GM19193 (cell line): ENCODE data around the gene TACC2.

Experiments
- POLR2A ChIP-seq: IDR thresholded peaks from 4 replicates; pipeline ENCODE4 v1.6.1; 2011; ENCODE audit not compliant: insufficient read depth, insufficient read length; ENCODE audit errors: extremely low read depth

TACC2 gene, protein sequence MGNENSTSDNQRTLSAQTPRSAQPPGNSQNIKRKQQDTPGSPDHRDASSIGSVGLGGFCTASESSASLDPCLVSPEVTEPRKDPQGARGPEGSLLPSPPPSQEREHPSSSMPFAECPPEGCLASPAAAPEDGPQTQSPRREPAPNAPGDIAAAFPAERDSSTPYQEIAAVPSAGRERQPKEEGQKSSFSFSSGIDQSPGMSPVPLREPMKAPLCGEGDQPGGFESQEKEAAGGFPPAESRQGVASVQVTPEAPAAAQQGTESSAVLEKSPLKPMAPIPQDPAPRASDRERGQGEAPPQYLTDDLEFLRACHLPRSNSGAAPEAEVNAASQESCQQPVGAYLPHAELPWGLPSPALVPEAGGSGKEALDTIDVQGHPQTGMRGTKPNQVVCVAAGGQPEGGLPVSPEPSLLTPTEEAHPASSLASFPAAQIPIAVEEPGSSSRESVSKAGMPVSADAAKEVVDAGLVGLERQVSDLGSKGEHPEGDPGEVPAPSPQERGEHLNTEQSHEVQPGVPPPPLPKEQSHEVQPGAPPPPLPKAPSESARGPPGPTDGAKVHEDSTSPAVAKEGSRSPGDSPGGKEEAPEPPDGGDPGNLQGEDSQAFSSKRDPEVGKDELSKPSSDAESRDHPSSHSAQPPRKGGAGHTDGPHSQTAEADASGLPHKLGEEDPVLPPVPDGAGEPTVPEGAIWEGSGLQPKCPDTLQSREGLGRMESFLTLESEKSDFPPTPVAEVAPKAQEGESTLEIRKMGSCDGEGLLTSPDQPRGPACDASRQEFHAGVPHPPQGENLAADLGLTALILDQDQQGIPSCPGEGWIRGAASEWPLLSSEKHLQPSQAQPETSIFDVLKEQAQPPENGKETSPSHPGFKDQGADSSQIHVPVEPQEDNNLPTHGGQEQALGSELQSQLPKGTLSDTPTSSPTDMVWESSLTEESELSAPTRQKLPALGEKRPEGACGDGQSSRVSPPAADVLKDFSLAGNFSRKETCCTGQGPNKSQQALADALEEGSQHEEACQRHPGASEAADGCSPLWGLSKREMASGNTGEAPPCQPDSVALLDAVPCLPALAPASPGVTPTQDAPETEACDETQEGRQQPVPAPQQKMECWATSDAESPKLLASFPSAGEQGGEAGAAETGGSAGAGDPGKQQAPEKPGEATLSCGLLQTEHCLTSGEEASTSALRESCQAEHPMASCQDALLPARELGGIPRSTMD (N-terminal part only)

DNA sequence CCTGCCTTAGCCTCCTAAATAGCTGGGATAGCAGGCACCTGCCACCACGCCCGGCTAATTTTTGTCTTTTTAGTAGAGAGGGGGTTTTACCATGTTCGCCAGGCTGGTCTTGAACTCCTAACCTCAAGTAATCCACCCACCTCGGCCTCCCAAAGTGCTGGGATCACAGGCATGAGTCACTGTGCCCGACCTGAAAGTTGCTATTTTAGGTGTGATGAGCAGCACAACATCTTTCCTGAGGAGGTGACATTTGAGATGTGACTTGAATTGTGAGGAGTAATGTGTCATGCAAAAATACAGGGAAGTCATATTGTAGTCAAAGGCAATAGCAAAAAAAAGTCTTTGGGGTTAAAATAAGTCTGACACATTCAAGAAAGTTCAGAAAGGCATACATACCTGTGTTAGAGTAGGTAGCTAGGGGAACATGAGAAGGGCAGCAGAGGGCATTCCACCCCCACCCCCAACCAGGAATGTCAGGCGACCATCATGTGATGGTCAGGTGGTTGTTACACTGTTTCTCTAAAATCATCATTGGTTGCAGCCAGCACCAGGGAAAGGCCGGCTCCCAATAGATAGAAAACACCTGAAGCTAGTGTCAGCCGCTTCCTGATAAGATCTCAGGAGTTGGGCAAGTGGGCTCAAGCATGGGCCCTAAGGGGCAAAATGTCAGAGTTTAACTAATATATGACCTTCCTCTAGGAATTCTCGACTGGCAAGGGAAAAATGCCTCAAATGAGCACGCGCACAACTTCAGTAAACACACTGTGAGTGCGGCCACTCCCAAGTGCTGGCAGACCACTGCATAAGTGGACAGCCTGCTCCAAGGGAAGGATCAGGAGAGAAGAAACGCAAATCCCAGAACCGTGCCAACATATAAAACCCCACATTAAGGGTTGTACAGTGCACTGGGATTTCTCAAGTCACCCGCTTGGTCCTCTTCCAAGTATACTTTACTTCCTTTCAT lies at the start of gene TACC2:
Gene TACC2, plus strand, starts transcription at position 803 of the 964 bp plus-strand sequence. CDS start 32,819 bp downstream, outside the sequence.
- no peak for TF ChIP-seq POLR2A

DNA sequence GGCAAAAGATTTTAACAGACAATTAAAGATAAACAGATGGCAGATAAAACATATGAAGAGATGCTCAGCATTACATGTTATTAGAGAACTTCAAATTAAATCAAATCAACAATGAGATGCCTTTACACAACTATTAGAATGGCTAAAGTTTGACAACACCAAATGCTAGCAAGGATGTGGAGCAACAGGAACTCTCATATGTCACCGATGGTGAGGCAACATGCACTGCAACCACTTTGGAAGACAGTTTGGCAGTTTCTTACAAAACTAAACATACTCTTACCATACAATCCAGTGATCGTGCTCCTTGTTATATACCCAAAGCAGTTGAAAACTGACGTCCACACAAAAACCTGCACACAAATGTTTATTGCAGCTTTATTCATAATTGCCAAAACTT lies 47.4 kb upstream of the TACC2 start:
- no peak for TF ChIP-seq POLR2A

DNA sequence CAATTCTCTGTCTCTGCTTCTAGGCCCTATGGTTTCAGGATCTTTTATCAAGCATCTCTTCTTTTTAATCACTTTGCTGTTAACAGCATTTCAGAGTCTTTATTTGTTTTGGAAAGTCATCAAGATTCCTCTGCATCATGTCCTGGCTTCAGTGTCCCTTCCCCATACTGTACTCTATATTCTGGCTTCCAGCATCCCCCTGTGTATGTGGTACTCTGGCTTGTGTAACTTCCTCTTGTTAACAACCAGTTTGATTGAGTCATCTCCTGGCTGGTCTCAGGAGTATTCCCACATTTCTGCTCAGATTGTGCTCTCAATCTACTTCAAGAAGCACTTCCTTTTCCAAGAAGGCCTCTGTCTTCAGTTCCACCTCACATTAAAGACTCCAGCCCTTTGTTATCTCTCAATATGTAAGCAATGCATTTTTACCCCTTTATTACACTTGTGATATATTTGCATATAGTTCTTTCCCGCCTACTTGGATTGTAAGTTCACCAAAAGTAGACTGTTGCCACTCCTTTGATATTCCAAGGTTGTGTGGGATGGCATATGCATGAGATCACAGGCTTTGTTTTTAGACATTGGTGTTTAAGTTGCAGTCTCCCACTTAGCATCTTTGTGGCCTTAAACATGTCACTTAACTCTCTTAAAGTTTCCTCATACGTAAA lies 46.1 kb upstream of the TACC2 start:
- TF ChIP-seq POLR2A: no peak

DNA sequence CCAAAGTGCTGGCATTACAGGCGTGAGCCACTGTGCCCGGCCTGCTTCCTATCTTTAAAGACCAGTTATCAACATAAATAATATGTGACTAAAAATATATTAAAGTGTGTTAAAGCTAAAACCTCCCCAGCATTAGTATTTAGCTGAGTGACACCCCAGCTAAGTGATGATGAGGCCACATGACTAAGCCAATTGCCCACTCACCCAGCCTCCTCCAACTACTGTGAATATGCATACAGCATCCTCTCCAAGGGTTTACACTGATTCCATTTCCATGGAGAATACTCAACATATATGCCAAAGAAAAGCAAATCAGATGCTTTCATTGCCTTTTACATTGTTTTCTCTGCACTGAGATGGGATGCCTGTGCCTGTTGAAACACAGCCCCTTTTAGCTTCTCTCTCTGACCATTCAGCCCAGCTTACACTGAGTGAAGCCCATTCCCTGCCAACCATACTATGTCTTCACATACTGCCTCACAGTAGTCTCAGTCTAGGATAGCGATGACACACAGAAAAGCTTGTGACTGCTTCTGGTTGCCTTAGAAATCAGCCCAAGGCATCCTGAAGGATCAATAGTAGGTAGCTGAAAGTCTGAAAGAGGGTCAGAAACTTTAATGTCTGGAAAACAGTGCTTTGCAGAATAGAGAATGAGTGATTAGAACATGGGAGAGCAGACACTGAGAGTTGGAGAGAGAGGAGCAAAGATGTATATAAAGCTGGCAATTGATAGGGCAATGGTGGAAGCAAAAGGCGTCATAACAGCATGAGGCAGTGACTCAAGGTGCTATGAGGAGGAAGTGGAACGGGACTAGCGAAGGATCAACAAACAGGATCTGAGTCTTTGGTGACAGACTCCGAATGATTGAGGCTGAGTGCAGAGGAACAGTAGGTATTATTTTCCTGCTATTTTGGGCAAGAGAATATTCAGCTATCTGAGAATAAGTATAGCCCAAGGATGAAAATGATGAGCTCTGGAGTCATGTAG lies 41.3 kb upstream of the TACC2 start:
- no peak for TF ChIP-seq POLR2A

DNA sequence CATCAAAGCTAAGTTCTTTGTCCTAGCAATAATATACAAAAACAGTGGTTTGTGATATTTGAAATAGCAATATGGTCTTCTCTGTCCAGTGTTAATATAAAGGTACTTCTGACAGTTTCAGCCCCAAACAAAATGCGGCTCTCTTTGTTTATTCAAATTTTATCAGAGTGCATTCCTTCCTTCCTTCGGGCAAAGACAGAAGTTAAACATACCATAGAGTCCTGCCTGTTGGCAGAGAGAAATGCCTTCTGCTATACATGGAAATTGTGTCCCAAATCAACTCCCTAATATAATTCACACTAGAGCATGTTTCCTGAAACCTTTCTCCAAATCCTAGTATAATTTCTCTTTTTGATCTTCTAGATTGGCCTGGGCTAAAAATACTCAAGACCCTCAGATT lies 39.9 kb upstream of the TACC2 start:
- TF ChIP-seq POLR2A: no peak

DNA sequence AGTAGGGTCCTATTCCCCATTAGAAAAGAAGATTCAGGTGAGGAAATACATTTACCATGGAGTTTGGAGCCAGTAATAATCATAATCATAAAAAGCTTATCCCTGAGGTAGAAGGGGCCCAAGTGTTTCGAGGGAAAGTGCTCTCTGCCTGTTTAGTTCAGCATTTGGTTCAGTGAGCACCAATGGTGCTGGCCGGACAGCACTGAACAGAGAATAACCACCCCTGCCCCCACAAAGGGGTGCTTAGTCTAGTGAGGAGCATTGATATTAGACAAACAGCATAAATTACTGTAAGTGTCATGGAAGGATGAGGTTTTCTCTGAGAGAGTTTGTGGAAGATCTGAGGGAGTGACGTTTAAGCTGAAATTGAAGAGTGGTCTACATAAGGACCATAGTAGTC lies 39.5 kb upstream of the TACC2 start:
- TF ChIP-seq POLR2A: no peak

DNA sequence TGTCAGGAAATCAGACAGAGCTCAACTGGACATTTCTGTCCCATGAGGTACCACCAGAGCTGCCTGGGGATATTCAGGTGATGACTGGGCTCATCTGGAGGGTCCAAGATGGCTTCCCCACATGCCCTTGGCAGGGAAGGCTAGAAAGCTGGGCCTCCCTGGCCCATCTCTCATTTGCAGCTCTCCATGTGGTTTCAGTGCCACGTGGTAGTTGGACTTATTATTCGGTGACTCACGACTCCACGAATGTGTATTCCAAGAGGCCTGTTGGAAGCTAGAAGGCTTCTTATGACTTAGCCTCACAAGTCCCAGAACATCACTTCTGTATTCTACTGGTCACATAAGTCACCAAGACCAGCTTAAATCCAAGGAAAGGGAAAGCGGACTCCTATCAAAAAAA lies 36.7 kb upstream of the TACC2 start:
- TF ChIP-seq POLR2A: no peak

DNA sequence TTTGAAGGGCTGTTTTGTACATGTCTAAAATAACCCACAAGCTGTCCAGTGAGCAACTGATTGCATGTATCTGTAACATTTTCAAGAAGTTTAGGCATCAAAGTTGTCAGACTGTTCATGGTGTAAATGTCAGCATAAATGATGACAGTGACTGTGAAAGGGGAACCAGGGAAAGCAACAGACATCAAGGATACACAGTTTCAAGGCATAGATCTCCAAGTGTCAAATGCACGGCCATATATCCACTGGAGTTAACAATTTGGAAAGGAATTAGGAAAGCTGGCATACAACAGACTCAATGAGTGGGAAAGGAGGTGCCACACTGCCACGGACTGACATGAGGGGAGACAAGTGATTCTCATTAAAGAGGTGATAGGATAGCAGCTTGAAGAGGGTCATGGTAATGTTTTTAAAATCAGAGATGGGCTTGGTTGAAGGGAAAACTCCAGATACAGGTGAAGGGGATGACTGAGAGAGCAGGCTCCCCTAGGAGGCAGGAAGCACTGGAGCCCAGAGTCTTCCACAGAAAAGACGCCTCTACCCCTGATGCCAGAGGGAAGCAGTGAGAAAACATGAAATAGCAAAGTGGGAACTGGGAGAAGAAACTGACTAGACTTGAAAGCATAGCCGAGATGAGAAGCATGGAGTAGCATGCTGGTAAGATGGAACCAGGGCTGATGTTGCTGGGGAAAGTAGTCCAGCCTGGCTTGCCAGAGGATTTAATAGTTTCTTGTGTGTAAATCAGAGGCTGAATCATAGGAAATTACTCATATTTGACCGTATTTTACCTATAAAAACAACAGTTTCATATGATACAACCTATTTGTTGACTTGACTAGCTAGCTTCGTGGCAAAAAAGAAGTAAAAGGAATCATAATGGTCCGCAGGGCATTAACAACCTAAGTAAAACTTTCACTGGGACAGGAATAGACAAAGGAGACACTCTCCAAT lies 32.6 kb upstream of the TACC2 start:
- TF ChIP-seq POLR2A: no peak

DNA sequence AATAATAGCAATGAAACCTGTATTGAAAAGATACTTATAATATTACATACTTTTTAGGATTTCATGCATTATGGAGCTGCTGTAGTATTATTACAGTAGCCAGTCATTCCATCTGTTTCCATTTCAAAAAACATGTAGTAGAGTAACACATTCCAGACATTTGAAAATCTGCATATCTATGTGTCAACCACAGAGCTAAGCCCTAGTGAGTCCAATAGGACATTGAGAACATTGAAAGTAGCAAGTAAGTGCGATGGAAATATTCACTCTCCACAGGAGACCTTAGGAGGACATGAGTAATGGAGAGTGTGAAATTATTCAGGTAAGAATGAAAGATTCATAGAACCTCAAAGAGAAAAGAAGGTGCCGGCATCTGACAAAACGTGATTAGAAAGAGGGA lies 29.3 kb upstream of the TACC2 start:
- TF ChIP-seq POLR2A: no peak

DNA sequence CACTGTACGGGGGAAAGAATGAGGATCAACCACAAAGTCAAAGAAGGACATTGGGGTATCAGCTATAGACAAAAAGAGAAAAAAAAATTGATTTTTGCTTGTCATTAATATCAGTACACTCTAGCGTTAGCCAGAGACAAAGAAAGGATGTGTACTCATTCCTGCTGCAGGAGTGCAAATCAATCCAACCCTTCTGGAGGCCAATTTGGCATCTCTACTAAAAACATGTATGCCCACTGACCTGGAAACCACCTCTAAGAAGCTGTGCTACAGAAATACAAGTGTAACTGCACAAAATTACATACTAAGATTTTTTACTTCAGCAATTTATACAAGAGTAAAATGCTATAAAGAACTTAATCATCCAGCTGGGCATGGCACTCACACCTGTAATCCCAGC lies 27.5 kb upstream of the TACC2 start:
- no peak for TF ChIP-seq POLR2A

DNA sequence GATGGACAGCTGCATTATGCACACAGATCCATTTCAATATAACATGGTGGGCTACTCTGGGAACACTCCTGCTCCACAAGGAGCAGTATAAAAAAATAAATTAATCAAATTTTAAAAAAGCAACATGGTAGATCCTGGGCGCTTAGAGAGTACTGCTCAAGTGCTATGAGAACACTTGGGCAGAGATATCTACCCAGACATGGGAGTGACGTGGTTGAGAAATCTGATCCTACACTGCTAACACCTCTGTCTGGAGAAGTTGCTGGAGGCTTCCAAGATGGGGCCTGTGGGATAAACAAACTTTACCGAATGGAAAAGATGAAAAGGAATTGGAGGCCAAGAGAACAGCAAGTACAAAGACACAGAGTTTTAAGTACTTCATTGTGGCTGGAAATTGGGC lies 23.0 kb upstream of the TACC2 start:
- no peak for TF ChIP-seq POLR2A
